K562 (cell line): ENCODE data around the gene HYOU1. TPM values are rescaled to one million over a fixed set of nuclear protein-coding genes. Genes with fewer than 3 reads are reported as not detected.

ENCODE experiments used
- ARNT ChIP-seq, 2 experiments: fragments of 450-650 bp; IDR thresholded peaks; 2 replicates each; pipeline ENCODE4 v1.6.1; 2016; ENCODE audit warnings: mild to moderate bottlenecking in 1 of 2
- CBFA2T2 ChIP-seq: fragments of 450-650 bp; conservative IDR thresholded peaks from 2 replicates; pipeline ENCODE4 v1.6.1; 2017; ENCODE audit warnings: mild to moderate bottlenecking
- DNMT1 ChIP-seq: fragments of 450-650 bp; IDR thresholded peaks from 2 replicates; pipeline ENCODE4 v1.6.1; 2016; ENCODE audit warnings: antibody characterized with exemption, mild to moderate bottlenecking
- ETS2 ChIP-seq: IDR thresholded peaks from 2 replicates; pipeline ENCODE4 v1.6.1; 2016; ENCODE audit warnings: borderline replicate concordance, missing genetic modification characterization, mild to moderate bottlenecking, moderate library complexity, missing compliant biosample characterization; ENCODE audit not compliant: poor library complexity, severe bottlenecking
- NEUROD1 ChIP-seq: fragments of 150-350 bp; IDR thresholded peaks from 2 replicates; pipeline ENCODE4 v1.6.1; 2014; ENCODE audit warnings: borderline replicate concordance, low read length, low read depth; ENCODE audit not compliant: partially characterized antibody
- NFYB ChIP-seq: IDR thresholded peaks from 2 replicates; pipeline ENCODE4 v1.6.1; 2011; ENCODE audit warnings: mild to moderate bottlenecking, moderate library complexity; ENCODE audit not compliant: insufficient read length; ENCODE audit errors: extremely low read depth
- PHF21A ChIP-seq: fragments of 450-650 bp; IDR thresholded peaks from 2 replicates; pipeline ENCODE4 v1.6.1; 2017; ENCODE audit warnings: low read depth, borderline replicate concordance
- PHF8 ChIP-seq: fragments of 200-600 bp; sonication (generic); IDR thresholded peaks from 2 replicates; pipeline ENCODE4 v1.6.1; 2012; ENCODE audit warnings: mixed run types, mild to moderate bottlenecking, inconsistent platforms, low read length, moderate library complexity, borderline replicate concordance
- POLR2AphosphoS2 ChIP-seq: IDR thresholded peaks from 2 replicates; pipeline ENCODE4 v1.6.1; 2012; ENCODE audit warnings: low read length, improper control_type of control experiment
- SIX5 ChIP-seq, 2 experiments: IDR thresholded peaks; 2 replicates each; pipeline ENCODE4 v1.6.1; 2011; ENCODE audit warnings: low read length in 2 of 2, borderline replicate concordance in 1 of 2, low read depth in 1 of 2, mild to moderate bottlenecking in 1 of 2, moderate library complexity in 1 of 2; ENCODE audit not compliant: insufficient read depth in 1 of 2
- SP1 ChIP-seq: sonication (generic); formaldehyde crosslinking; IDR thresholded peaks from 2 replicates; pipeline ENCODE4 v1.8.1; 2022; ENCODE audit warnings: mild to moderate bottlenecking, missing genetic modification reagents
- STAG1 ChIP-seq: sonication (generic); formaldehyde crosslinking; IDR thresholded peaks from 2 replicates; pipeline ENCODE4 v1.5.0; 2020; ENCODE audit warnings: missing genetic modification reagents, borderline replicate concordance
- STAT5A ChIP-seq: IDR thresholded peaks from 2 replicates; pipeline ENCODE4 v1.6.1; 2012; ENCODE audit warnings: low read length, inconsistent platforms, borderline replicate concordance
- TGIF2 ChIP-seq: sonication (generic); formaldehyde crosslinking; IDR thresholded peaks from 2 replicates; pipeline ENCODE4 v1.8.1; 2022; ENCODE audit warnings: mild to moderate bottlenecking, missing genetic modification reagents, moderate library complexity
- ZNF324 ChIP-seq: fragments of 250-450 bp; sonication (Bioruptor Pico); IDR thresholded peaks from 2 replicates; pipeline ENCODE4 v1.4.0; 2020; ENCODE audit warnings: mild to moderate bottlenecking
- ZNF561 ChIP-seq: fragments of 450-650 bp; formaldehyde crosslinking; conservative IDR thresholded peaks from 2 replicates; pipeline ENCODE4 v1.4.0; 2020; ENCODE audit warnings: mild to moderate bottlenecking, moderate library complexity
- ZNF586 ChIP-seq: fragments of 450-650 bp; formaldehyde crosslinking; conservative IDR thresholded peaks from 2 replicates; pipeline ENCODE4 v1.4.0; 2020; ENCODE audit warnings: mild to moderate bottlenecking, moderate library complexity
- ZNF699 ChIP-seq: fragments of 250-450 bp; sonication (Bioruptor Pico); IDR thresholded peaks from 2 replicates; pipeline ENCODE4 v1.8.0; 2021; ENCODE audit warnings: mild to moderate bottlenecking, moderate library complexity; ENCODE audit not compliant: insufficient replicate concordance
- polyA plus RNA-seq, 8 experiments: library from polyadenylated mRNA; depleted of rRNA in 4 of 8; stranded (reverse) in 5 of 8; unstranded in 3 of 8; fragments of >200 nt; fragmentation: Nextera tagmentation in 2 of 8; fragmentation: Illumina TruSeq in 1 of 8; extraction: Ambion mirVana in 2 of 8; extraction: Trizol in 1 of 8; gene quantifications; 2 replicates each; pipeline versions ENCODE4 v1.2.1 to v1.2.3, GENCODE V29; 2011 to 2014; ENCODE audit warnings: inconsistent platforms in 1 of 8, missing spikeins in 1 of 8
- total RNA-seq, 7 experiments: library from RNA; depleted of rRNA in 6 of 7; stranded (reverse); fragments of >200 nt in 6 of 7; fragmentation: Illumina TruSeq in 2 of 7; extraction: Trizol in 2 of 7; gene quantifications; 2 replicates each; pipeline versions ENCODE4 v1.2.1 to v1.2.3, GENCODE V29; 2011 to 2021; ENCODE audit warnings: low replicate concordance in 1 of 7
- TF ChIP-seq, protein P1 (sequence below): IDR thresholded peaks from 2 replicates; pipeline ENCODE4 v1.6.1; 2011; ENCODE audit warnings: borderline replicate concordance, low read depth, mild to moderate bottlenecking, moderate library complexity, low read length; ENCODE audit not compliant: insufficient read depth, poor library complexity, severe bottlenecking
- TF ChIP-seq, protein P2 (sequence below): fragments of 250-450 bp; sonication (Bioruptor Pico); IDR thresholded peaks from 2 replicates; pipeline ENCODE4 v1.8.0; 2021; ENCODE audit warnings: moderate library complexity, mild to moderate bottlenecking, inconsistent platforms
- TF ChIP-seq, protein P3 (sequence below): fragments of 450-650 bp; formaldehyde crosslinking; IDR thresholded peaks from 2 replicates; pipeline ENCODE4 v1.4.0; 2020; ENCODE audit warnings: mild to moderate bottlenecking

The HYOU1 gene
- total and polyA plus RNA-seq, 9 of the 15 experiments (the other 6 are each of a cell fraction or from before 2014, with no cell fraction given), result 19.5 to 197 (median 128) TPM

DNA sequence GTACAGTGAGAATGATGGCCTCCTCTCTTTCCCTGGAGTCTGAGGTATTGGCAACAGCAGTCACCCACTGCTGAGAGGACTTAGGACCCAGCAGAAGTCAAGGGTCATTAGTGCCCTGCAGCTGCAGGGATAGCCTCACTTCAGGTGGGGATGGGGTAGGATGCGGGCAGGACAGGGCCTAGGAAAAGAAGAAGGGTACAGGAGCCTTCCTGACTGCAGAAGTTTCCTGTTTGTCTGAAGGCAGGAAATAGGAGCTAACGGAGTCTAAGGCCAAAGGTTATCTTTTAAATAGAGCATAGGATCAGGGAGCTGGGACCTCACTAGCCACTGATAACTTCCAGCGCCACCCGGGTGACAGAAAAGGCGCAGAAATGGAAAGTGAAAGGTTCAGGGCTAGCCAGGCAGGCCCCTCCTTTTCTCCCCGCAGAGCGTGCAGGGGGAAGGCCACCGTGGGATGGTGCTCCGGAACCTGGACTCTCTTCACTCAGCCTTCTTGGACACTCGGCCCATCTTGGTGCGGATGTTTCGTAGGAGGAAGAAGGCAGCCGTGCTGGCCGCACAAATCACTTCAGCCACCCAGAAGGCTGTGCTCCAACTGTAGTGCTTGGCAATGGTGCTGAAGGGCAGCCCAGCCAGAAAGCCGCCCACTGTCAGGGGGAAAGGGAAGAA is 32.4 kb downstream of the HYOU1 start (continued):
- TF ChIP-seq, protein P1, sequence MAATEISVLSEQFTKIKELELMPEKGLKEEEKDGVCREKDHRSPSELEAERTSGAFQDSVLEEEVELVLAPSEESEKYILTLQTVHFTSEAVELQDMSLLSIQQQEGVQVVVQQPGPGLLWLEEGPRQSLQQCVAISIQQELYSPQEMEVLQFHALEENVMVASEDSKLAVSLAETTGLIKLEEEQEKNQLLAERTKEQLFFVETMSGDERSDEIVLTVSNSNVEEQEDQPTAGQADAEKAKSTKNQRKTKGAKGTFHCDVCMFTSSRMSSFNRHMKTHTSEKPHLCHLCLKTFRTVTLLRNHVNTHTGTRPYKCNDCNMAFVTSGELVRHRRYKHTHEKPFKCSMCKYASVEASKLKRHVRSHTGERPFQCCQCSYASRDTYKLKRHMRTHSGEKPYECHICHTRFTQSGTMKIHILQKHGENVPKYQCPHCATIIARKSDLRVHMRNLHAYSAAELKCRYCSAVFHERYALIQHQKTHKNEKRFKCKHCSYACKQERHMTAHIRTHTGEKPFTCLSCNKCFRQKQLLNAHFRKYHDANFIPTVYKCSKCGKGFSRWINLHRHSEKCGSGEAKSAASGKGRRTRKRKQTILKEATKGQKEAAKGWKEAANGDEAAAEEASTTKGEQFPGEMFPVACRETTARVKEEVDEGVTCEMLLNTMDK, result no peak
- TF ChIP-seq, protein P2, sequence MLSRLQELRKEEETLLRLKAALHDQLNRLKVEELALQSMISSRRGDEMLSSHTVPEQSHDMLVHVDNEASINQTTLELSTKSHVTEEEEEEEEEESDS (CRISPR knock-in tag), result no peak
- no peak for TF ChIP-seq PHF8
- TF ChIP-seq DNMT1, result no peak
- TF ChIP-seq TGIF2 (CRISPR knock-in tag), result no peak
- TF ChIP-seq ZNF324 (CRISPR knock-in tag), result no peak
- no peak for TF ChIP-seq NFYB
- TF ChIP-seq ZNF561, result no peak
- TF ChIP-seq SIX5 (IDR thresholded peaks at IDR 0.05; ENCODE audit: borderline replicate concordance in 1 of 2, insufficient read depth in 1 of 2, low read depth in 1 of 2, low read length in 2 of 2), result no peak
- no peak for TF ChIP-seq ARNT (IDR thresholded peaks at IDR 0.05)
- TF ChIP-seq STAT5A, result no peak
- TF ChIP-seq NEUROD1, result no peak
- TF ChIP-seq POLR2AphosphoS2, result 0 out of 2 replicates have a peak, but pooled peaks have one; percentile 34
- TF ChIP-seq, protein P3, sequence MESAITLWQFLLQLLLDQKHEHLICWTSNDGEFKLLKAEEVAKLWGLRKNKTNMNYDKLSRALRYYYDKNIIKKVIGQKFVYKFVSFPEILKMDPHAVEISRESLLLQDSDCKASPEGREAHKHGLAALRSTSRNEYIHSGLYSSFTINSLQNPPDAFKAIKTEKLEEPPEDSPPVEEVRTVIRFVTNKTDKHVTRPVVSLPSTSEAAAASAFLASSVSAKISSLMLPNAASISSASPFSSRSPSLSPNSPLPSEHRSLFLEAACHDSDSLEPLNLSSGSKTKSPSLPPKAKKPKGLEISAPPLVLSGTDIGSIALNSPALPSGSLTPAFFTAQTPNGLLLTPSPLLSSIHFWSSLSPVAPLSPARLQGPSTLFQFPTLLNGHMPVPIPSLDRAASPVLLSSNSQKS (CRISPR knock-in tag), result no peak
- no peak for TF ChIP-seq STAG1 (CRISPR knock-in tag)
- TF ChIP-seq ETS2 (tag), result no peak
- TF ChIP-seq ZNF586 (CRISPR knock-in tag), result no peak
- no peak for TF ChIP-seq CBFA2T2
- 0 out of 2 replicates have a peak, but pooled peaks have one; percentile 25 for TF ChIP-seq SP1 (CRISPR knock-in tag)
- no peak for TF ChIP-seq ZNF699 (CRISPR knock-in tag)
- TF ChIP-seq PHF21A, result no peak
